K562 (cell line): ENCODE measurements around the gene SERF2. TPM values are rescaled to one million over a fixed set of nuclear protein-coding genes. Genes with fewer than 3 reads are reported as not detected.

Experiments
- ATAC-seq: fragments of 200-7000 bp; cut with Tn5 transposase; 3 replicates; pipeline ENCODE4 v1.9.1; 2020; ENCODE audit warnings: moderate library complexity
- BruUV-seq: library from RNA; stranded (reverse); fragments of 400-500 nt; replicated peaks from 2 replicates; lab custom pipeline; 2021; lab: Mats Ljungman, UMichigan
- CTCF ChIA-PET: fragments of 300-600 bp; formaldehyde crosslinking; extraction: SDS; loops from one replicate; lab custom pipeline; 2021; ENCODE audit warnings: low intra/inter-chr PET ratio; lab: Yijun Ruan, JAX
- POLR2A ChIA-PET: fragments of 300-600, 350-650 bp; sonication (Branson Sonifier 250); formaldehyde crosslinking; extraction: SDS; loops from one replicate; lab custom pipeline; 2021; ENCODE audit warnings: antibody characterized with exemption, inconsistent platforms; lab: Yijun Ruan, JAX
- DNase-seq, 4 experiments: peaks; one replicate each; pipeline versions ENCODE4 v3.0.0 to v3.0.0-alpha.2; 2011 to 2018; ENCODE audit warnings: low spot score in 3 of 4, mixed read lengths in 3 of 4; ENCODE audit errors: extremely low read depth in 1 of 4
- FAIRE-seq: peaks from 2 replicates; lab custom pipeline; 2011; peaks lifted over from hg19 to GRCh38; lab: Jason Lieb, UNC
- H2AFZ ChIP-seq: 2 replicates; pipeline ENCODE4 v1.6.0; 2011; ENCODE audit warnings: low read depth, low read length, control low read depth, inconsistent platforms
- H3K27ac ChIP-seq: fragments of 200-600 bp; 3 replicates; pipeline ENCODE4 v1.8.0; 2011; ENCODE audit warnings: low read depth, mild to moderate bottlenecking, control low read depth, inconsistent platforms, low read length, moderate library complexity, mixed read lengths; ENCODE audit errors: extremely low read depth
- H3K27me3 ChIP-seq, 2 experiments: fragments of 300-600 bp in 1 of 2; 2 replicates in 1 of 2; 3 replicates in 1 of 2; pipeline versions ENCODE4 v1.6.0 to v1.8.0; 2011; ENCODE audit warnings: inconsistent platforms in 2 of 2, low read length in 2 of 2, mild to moderate bottlenecking in 1 of 2, mixed read lengths in 1 of 2, moderate library complexity in 1 of 2; ENCODE audit not compliant: control insufficient read depth in 2 of 2, insufficient read depth in 2 of 2
- H3K36me3 ChIP-seq: fragments of 300-600 bp; 3 replicates; pipeline ENCODE4 v1.8.0; 2011; ENCODE audit warnings: mild to moderate bottlenecking, low read length, inconsistent platforms; ENCODE audit not compliant: control insufficient read depth, insufficient read depth
- H3K4me1 ChIP-seq, 2 experiments: fragments of 200-600 bp in 1 of 2; replicated peaks in 1 of 2; 2 replicates in 1 of 2; 3 replicates in 1 of 2; pipeline versions ENCODE4 v1.5.1 to v1.8.0; 2011; ENCODE audit warnings: inconsistent platforms in 2 of 2, low read length in 2 of 2, mild to moderate bottlenecking in 1 of 2, mixed read lengths in 1 of 2, moderate library complexity in 1 of 2; ENCODE audit not compliant: control insufficient read depth in 2 of 2, insufficient read depth in 2 of 2
- H3K4me2 ChIP-seq: 2 replicates; pipeline ENCODE4 v1.6.1; 2011; ENCODE audit warnings: low read length, control low read depth, inconsistent platforms, mixed read lengths; ENCODE audit not compliant: insufficient read depth
- H3K4me3 ChIP-seq: fragments of 200-600 bp; sonication (generic), shearing (Covaris generic); 2 replicates; pipeline ENCODE4 v1.5.1; 2016; ENCODE audit warnings: control low read depth, inconsistent platforms
- H3K79me2 ChIP-seq: fragments of 200-600 bp; 3 replicates; pipeline ENCODE4 v1.8.0; 2011; ENCODE audit warnings: low read length, inconsistent platforms; ENCODE audit not compliant: control insufficient read depth, insufficient read depth
- H3K9ac ChIP-seq, 2 experiments: 2 replicates each; pipeline versions ENCODE4 v1.6.0 to v1.6.1; 2011; ENCODE audit warnings: low read depth in 2 of 2, low read length in 2 of 2, control low read depth in 1 of 2, inconsistent platforms in 1 of 2, mild to moderate bottlenecking in 1 of 2, mixed read lengths in 1 of 2; ENCODE audit not compliant: insufficient read depth in 1 of 2
- H3K9me1 ChIP-seq: one replicate; pipeline ENCODE4 v1.6.0; 2011; ENCODE audit warnings: inconsistent platforms, mild to moderate bottlenecking, low read length, moderate library complexity; ENCODE audit not compliant: control insufficient read depth, insufficient read depth
- H3K9me3 ChIP-seq: replicated peaks from 2 replicates; pipeline ENCODE4 v1.5.1; 2011; ENCODE audit warnings: low read depth, low read length, inconsistent platforms; ENCODE audit not compliant: control insufficient read depth, insufficient read depth
- H4K20me1 ChIP-seq: replicated peaks from 2 replicates; pipeline ENCODE4 v1.6.1; 2011; ENCODE audit warnings: low read length, inconsistent platforms, mixed read lengths; ENCODE audit not compliant: control insufficient read depth, insufficient read depth
- TCFL5 ChIP-seq: fragments of 250-450 bp; sonication (Bioruptor Pico); conservative IDR thresholded peaks from 2 replicates; pipeline ENCODE4 v1.6.1; 2021; ENCODE audit warnings: mild to moderate bottlenecking, moderate library complexity, matching md5 sums
- TEAD1 ChIP-seq, 2 experiments: fragments of 450-650 bp in 1 of 2; sonication (generic) in 1 of 2; formaldehyde crosslinking; IDR thresholded peaks; 2 replicates each; pipeline versions ENCODE4 v1.4.0 to v1.8.0; 2020 to 2022; ENCODE audit warnings: mild to moderate bottlenecking in 2 of 2, missing genetic modification reagents in 1 of 2
- ZNF316 ChIP-seq: fragments of 450-650 bp; IDR thresholded peaks from 2 replicates; pipeline ENCODE4 v1.6.1; 2016
- ZNF507 ChIP-seq: conservative IDR thresholded peaks from 2 replicates; pipeline ENCODE4 v1.6.1; 2017; ENCODE audit warnings: missing genetic modification characterization, missing compliant biosample characterization
- WGBS: fragments of 100-300 bp; shearing (Covaris generic); methylation state at CpG from one replicate; pipeline ENCODE4 v1.1.6; 2016; ENCODE audit warnings: low coverage, mixed read lengths; ENCODE audit not compliant: insufficient coverage; ENCODE audit errors: missing lambda C conversion rate; 5-methylcytosine and 5-hydroxymethylcytosine counted together
- in situ Hi-C: fragments of 300-500 bp; cut with MboI; formaldehyde crosslinking; loops from 4 replicates; pipeline ENCODE4 v1.15.0; 2018; ENCODE audit warnings: inconsistent platforms, mixed read lengths
- intact Hi-C: fragments of 100-400 bp; cut with micrococcal nuclease; formaldehyde crosslinking; loops from 2 replicates; pipeline ENCODE4 v1.14.2; 2022
- polyA plus RNA-seq, 8 experiments: library from polyadenylated mRNA; depleted of rRNA in 4 of 8; stranded (reverse) in 5 of 8; unstranded in 3 of 8; fragments of >200 nt; fragmentation: Nextera tagmentation in 2 of 8; fragmentation: Illumina TruSeq in 1 of 8; extraction: Ambion mirVana in 2 of 8; extraction: Trizol in 1 of 8; gene quantifications; 2 replicates each; pipeline versions ENCODE4 v1.2.1 to v1.2.3, GENCODE V29; 2011 to 2014; ENCODE audit warnings: inconsistent platforms in 1 of 8, missing spikeins in 1 of 8
- total RNA-seq, 7 experiments: library from RNA; depleted of rRNA in 6 of 7; stranded (reverse); fragments of >200 nt in 6 of 7; fragmentation: Illumina TruSeq in 2 of 7; extraction: Trizol in 2 of 7; gene quantifications; 2 replicates each; pipeline versions ENCODE4 v1.2.1 to v1.2.3, GENCODE V29; 2011 to 2021; ENCODE audit warnings: low replicate concordance in 1 of 7

Gene SERF2
- total and polyA plus RNA-seq, 9 of the 15 experiments (the other 6 are each of a cell fraction or from before 2014, with no cell fraction given), result 497 to 3,360 (median 867) TPM

GRCh38 chr15:43769584-43770228 lies 22.4 kb upstream of the SERF2 start (continued):
- TF ChIP-seq TCFL5 (CRISPR knock-in tag), result no peak
- no peak for TF ChIP-seq ZNF507 (tag)

GRCh38 chr15:43771816-43772215 lies 20.3 kb upstream of the SERF2 start:
- no peak for TF ChIP-seq TEAD1 (CRISPR knock-in tag; IDR thresholded peaks at IDR 0.05)
- TF ChIP-seq ZNF316, result peak; percentile 5; the same call in 1 of the 2 replicates
- H3K27ac ChIP-seq, result no peak overlapping the region
- no peaks in the 10 kb centered on the region for H3K9me3 ChIP-seq
- no peaks in the 10 kb centered on the region; the same call in 1 of the 2 replicates for H4K20me1 ChIP-seq
- DNase-seq (no peak), FAIRE-seq (no peak), ATAC-seq (no peak)
- H3K79me2 ChIP-seq, result no peaks in the 10 kb centered on the region
- CTCF ChIA-PET, result no interaction called here
- 87% methylated on average over 2 of the region's 2 CpGs for WGBS
- no peaks in the 10 kb centered on the region for H3K9me1 ChIP-seq
- peaks cover 72% of the 10 kb centered on the region for H3K36me3 ChIP-seq
- no peak overlapping the region for H3K4me2 ChIP-seq
- H3K4me1 ChIP-seq, result peaks cover 2 to 10% of the 10 kb centered on the region in 2 experiments; a peak in 4 of 5 replicates
- BruUV-seq, result no TSS peak
- H3K9ac ChIP-seq, result no peak overlapping the region
- H3K27me3 ChIP-seq, result no peaks in the 10 kb centered on the region
- in situ Hi-C loops (no loop called here), intact Hi-C loops (no loop called here)
- POLR2A ChIA-PET, result interaction anchor here (1.0 to 1.1 kb wide), 2 partner anchors 9 to 24 kb away, joined by 3 read pairs; no protein-coding TSS in a partner anchor
- no peak overlapping the region for H2AFZ ChIP-seq
- H3K4me3 ChIP-seq, result no peak overlapping the region
